Left cardiac atrium (tissue), 4 donors: Measurements from ENCODE around the gene C16orf82. TPM values are rescaled to one million over a fixed set of nuclear protein-coding genes. Genes with fewer than 3 reads are reported as not detected.
"Not testable (repeated sequence)": the region's sequence is repeated elsewhere in the genome, so short reads cannot be mapped to it uniquely, and the experiment has no call there.

Source experiments
- ATAC-seq, 2 donors: fragments of 200-7000 bp; cut with Tn5 transposase; one replicate each; pipeline ENCODE4 v1.9.1; 2020; ENCODE audit warnings: mild to moderate bottlenecking in 2 of 2, moderate library complexity in 2 of 2
- DNase-seq: peaks from one replicate; pipeline ENCODE4 v3.0.0-alpha.2; 2020
- intact Hi-C, 2 donors: fragments of 100-400 bp; cut with DNase I; formaldehyde crosslinking; loops; one replicate each; pipeline versions ENCODE4 v1.14.1 to v1.15.1; 2022 to 2023
- total RNA-seq, 2 donors: library from RNA; stranded (reverse); fragmentation: NEBNext Ultra II Directional; extraction: Animal tissue kit (Norgen Biotek cat#: 25700); gene quantifications; one replicate each; pipeline ENCODE4 v1.2.1, GENCODE V29; 2021
- donor health status: DM: no; HTN: yes; CAD: no.
- donor health status: DM: no; HTN: yes; CAD: no; lungs with severe emphysema.
- donor health status: DM: yes; HTN: yes; CAD: no.
- donor health status: Dilated cardiomyopathy.

C16orf82 gene
- total RNA-seq, 2 donors from 2014 or later = not detected

DNA sequence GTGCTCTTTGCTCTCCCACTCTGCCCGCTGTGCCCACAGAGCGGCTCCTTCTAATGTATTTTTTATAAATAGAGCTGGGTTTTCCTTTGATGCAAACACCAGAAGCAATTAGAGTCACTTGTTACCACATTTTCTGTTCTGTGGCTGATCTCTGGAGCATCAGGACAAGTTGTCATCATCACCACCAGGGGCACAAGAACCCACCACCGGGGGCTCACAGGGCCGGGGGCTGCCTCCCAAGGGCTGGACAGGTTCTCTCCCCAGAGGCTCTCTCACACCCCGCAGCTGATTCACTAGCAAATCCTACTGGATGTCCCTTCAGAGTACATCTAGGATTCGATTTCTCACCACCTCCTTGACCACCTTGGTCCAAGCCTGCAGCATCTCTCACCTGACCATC, 18.5 kb downstream of the C16orf82 start:
- intact Hi-C loops = no loop called here
- no peak for DNase-seq
- no peak for ATAC-seq

GRCh38 chr16:27086031-27086430, 19.3 kb downstream of the C16orf82 start:
- ATAC-seq, intact Hi-C loops, DNase-seq: not testable (repeated sequence)

DNA sequence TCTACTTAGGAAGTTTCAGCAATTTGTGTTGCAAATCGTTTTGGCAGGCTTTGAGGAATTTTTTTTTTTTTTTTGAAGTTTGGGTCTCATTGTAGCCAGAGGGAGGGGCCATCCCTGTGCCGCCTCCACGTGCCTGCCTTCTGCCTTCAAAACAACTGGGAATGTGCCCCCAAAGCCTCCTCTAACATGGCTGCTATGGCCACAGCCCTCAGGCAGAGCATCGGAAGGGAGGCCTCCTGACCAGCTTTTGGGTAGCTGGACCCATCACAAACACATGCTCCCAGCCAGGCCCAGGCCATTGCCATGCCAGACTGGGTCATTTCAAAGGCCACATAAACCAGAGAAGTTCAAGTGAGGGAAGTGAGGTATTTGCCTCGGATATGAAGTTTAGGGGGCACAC, 21.5 kb downstream of the C16orf82 start:
- no peak for DNase-seq
- intact Hi-C loops = no loop called here
- no peak for ATAC-seq

- no peak for DNase-seq
- intact Hi-C loops = no loop called here
These were observed 29.6 kb downstream of the C16orf82 start for GRCh38 chr16:27096375-27096774.

DNA sequence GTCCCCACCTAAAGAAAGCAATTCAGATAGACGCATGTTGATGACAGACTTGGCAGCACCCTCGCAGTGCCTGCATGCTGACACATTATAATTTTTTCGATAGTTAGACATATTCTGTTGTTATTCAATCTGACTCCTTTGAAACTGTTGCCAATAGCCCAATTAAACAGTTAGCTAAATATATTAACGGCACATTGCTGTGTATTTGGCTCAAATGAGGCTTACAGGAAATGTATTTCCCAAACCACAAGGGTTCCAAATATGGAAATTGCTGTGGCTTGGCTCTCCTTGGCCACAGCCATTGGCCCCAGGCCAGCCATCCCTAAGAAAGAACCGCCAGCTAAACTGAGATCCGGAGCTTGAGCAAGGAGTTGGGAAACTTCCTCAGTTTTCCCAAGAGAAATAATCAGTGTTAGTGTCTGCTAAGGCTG, 31.1 kb downstream of the C16orf82 start:
- peak; percentile 70 to 83 for ATAC-seq
- intact Hi-C loops = no loop called here

More at GRCh38 chr16:27096375-27096774, 29.6 kb downstream of the C16orf82 start:
- ATAC-seq = no peak

DNA sequence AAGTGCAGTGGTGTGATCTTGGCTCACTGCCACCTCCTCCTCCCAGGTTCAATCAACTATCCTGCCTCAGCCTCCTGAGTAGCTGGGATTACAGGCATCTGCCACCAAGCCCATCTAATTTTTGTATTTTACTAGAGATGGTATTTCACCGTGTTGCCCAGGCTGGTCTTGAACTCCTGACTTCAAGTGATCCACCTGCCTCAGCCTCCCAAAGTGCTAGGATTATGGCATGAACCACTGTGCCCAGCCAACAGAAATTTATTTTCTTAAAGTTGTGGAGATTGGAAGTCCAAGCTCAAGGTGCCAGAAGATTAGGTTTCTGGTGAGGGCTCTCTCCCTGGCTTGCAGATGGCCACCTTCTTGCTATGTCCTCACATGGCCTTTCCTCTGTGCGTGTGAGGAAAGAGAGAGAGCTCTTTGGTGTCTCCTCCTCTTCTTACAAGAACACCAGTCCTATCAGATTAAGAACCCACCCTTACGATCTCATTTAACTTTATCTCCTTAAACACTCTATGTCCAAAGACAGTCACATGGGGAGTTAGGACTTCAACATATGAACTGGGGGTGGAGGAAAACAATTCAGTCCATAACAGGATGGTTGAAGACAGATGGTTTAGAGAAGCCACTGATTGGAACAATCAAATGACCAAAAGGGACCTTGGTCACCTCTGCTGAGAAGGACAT, 31.8 kb downstream of the C16orf82 start:
- intact Hi-C loops = no loop called here
- ATAC-seq (no peak), DNase-seq (no peak)

More for the DNA sequence above, 31.1 kb downstream of the C16orf82 start:
- DNase-seq = peak; percentile 66

- DNase-seq (no peak), ATAC-seq (no peak)
- intact Hi-C loops = no loop called here
These were observed 36.2 kb downstream of the C16orf82 start for GRCh38 chr16:27102701-27103575.

DNA sequence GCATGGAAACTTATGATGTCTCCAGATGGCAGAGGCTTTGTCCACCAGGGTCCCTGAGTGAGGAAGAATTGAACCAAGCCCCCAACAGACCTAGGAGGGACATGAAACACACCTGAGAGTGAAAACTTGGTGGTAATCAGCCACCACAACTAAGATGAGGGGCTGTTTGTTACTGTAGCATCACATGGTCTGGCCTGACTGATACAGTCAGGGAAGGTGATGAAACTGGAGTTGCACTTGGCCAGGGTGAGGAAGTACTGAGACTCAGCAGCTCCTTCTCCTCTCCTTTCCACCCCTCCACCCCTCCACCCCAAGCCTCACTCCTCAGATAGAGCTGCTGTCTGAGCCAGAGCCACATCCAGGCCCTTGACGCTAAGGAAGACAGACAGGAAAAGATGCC, 37.2 kb downstream of the C16orf82 start:
- intact Hi-C loops = no loop called here
- DNase-seq (no peak), ATAC-seq (no peak)

GRCh38 chr16:27106305-27106704, 39.6 kb downstream of the C16orf82 start:
- ATAC-seq = no peak
- no peak for DNase-seq
- intact Hi-C loops = loop anchor here in 1 of 2 donors (5.0 kb wide), 1 partner anchor 1264 kb away; no protein-coding TSS in a partner anchor

GRCh38 chr16:27107185-27107592, 40.5 kb downstream of the C16orf82 start:
- DNase-seq = no peak
- intact Hi-C loops = loop anchor here in 1 of 2 donors (5.0 kb wide), 1 partner anchor 1265 kb away; no protein-coding TSS in a partner anchor

DNA sequence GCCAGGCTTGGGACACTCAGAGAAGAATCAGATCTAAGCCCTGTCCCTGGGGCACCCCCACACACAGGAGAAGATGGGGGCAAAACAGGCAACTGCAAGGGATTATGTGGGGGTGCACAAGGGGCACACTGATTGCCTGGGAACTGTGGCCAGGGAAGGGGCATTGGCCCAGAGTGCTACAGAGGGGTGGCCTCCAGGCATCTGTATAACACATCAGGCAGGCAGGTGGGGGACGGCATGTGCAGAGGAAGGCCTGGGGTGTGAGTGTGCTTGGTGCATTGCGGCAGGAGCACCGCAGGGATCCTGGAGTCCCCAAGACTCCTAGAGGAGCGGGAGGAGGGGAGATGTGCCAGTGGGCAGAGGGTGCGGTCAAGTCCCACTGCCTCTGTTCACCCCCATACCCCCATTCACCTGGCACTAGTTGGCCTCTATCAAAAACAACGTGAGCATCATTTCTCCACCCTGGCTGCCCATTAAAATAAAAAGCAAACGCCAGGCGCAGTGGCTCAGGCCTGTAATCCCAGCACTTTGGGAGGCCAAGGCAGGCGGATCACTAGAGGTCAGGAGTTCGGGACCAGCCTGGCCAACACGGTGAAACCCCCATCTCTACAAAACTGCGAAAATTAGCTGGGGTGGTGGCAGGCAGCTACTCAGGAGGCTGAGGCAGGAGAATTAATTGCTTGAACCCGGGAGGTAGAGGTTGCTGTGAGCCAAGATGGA, 41.5 kb downstream of the C16orf82 start:
- ATAC-seq = no peak
- no peak for DNase-seq
- intact Hi-C loops = loop anchor here in 1 of 2 donors (5.0 kb wide), 1 partner anchor 1266 kb away; no protein-coding TSS in a partner anchor

More at GRCh38 chr16:27107185-27107592, 40.5 kb downstream of the C16orf82 start:
- no peak for ATAC-seq

GRCh38 chr16:27108826-27109665, 42.3 kb downstream of the C16orf82 start:
- DNase-seq = no peak
- no peak for ATAC-seq
- intact Hi-C loops = loop anchor here in 1 of 2 donors (5.0 kb wide), 1 partner anchor 1267 kb away; no protein-coding TSS in a partner anchor

GRCh38 chr16:27109666-27110523, 43.2 kb downstream of the C16orf82 start:
- intact Hi-C loops = loop anchor here in 1 of 2 donors (5.0 kb wide), 1 partner anchor 1268 kb away; no protein-coding TSS in a partner anchor
- peak; percentile 82 for DNase-seq
- ATAC-seq = peak; percentile 94 to 96

- intact Hi-C loops = no loop called here
These were observed 43.8 kb downstream of the C16orf82 start for GRCh38 chr16:27110524-27110896.

DNA sequence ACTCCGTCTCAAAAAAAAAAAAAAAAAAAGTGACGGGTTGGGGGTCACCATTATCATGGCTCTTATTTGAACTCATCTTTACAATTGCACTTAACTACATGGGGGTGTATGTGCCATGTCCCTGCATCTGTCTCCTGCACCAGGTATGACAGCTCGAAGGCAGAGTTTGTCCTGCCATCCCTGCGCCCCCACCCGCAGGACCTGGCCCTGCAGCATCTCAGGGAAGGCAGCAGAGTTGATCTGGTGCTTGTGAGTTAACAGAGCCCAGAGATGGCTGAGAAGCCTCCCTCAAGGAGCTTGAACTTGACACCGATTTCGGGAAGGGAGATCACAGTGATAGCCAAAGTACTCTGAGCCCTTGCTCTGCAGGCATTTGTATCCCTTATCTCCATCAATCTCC, 44.8 kb downstream of the C16orf82 start:
- ATAC-seq (no peak), DNase-seq (no peak)
- intact Hi-C loops = no loop called here

More at GRCh38 chr16:27110524-27110896, 43.8 kb downstream of the C16orf82 start:
- ATAC-seq (no peak), DNase-seq (no peak)

- no peak for DNase-seq
These were observed 45.5 kb downstream of the C16orf82 start for GRCh38 chr16:27112093-27112811.

GRCh38 chr16:27113341-27113841, 46.7 kb downstream of the C16orf82 start:
- no peak for DNase-seq
- no peak for ATAC-seq
- intact Hi-C loops = no loop called here

More at GRCh38 chr16:27112093-27112811, 45.5 kb downstream of the C16orf82 start:
- intact Hi-C loops = no loop called here
- no peak for ATAC-seq
